SK-N-SH treated with all-trans-retinoic acid at 6 μM for 48 hours (cell line): Measurements from ENCODE around the gene MIPEP.

Source experiments
- ARNTL ChIP-seq: fragments of 450-650 bp; formaldehyde crosslinking; IDR thresholded peaks from 2 replicates; pipeline ENCODE4 v1.5.0; 2020; ENCODE audit warnings: low read depth, mild to moderate bottlenecking, moderate library complexity, borderline replicate concordance
- ISL1 ChIP-seq: fragments of 250-450 bp; sonication (Bioruptor Pico); IDR thresholded peaks from 2 replicates; pipeline ENCODE4 v2.1.2; 2022; ENCODE audit warnings: mild to moderate bottlenecking, moderate library complexity
- RARB ChIP-seq: fragments of 250-450 bp; sonication (Bioruptor Pico); IDR thresholded peaks from 2 replicates; pipeline ENCODE4 v1.8.0; 2021; ENCODE audit warnings: mild to moderate bottlenecking, moderate library complexity
- ZFP3 ChIP-seq: fragments of 250-450 bp; sonication (Bioruptor Pico); IDR thresholded peaks from 2 replicates; pipeline ENCODE4 v1.5.0; 2020; ENCODE audit warnings: mild to moderate bottlenecking, moderate library complexity
- ZNF70 ChIP-seq: fragments of 450-650 bp; formaldehyde crosslinking; IDR thresholded peaks from 2 replicates; pipeline ENCODE4 v1.5.0; 2020; ENCODE audit warnings: mild to moderate bottlenecking, moderate library complexity
- ZNF8 ChIP-seq: fragments of 450-650 bp; formaldehyde crosslinking; IDR thresholded peaks from 2 replicates; pipeline ENCODE4 v1.5.0; 2020; ENCODE audit warnings: mild to moderate bottlenecking, moderate library complexity
- TF ChIP-seq, protein P1 (sequence below): fragments of 250-450 bp; sonication (Bioruptor Pico); IDR thresholded peaks from 2 replicates; pipeline ENCODE4 v1.8.0; 2020; ENCODE audit warnings: mild to moderate bottlenecking, moderate library complexity, borderline replicate concordance
- TF ChIP-seq, protein P2 (sequence below): fragments of 250-450 bp; sonication (Bioruptor Pico); IDR thresholded peaks from 2 replicates; pipeline ENCODE4 v1.5.1; 2020; ENCODE audit warnings: low read depth, mild to moderate bottlenecking, moderate library complexity

DNA sequence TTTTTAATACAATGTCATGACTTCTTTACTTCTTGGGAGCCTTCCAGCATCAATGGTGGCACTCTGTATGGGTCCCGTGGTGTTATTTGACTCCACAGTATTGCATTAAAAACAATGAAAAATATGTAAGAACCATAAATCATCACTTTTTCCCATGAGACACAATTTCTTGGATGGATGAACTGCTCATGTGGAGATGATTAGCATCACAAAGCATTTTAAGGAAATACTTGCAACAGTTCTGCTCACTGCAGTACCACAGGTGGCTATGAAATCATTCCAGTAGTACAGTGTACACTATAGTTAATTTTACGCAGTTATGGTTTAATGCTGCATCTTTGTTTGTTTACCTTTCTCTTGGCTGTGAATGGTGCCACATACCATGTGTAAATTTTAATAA is 45.3 kb upstream of the MIPEP start:
- TF ChIP-seq, protein P1, sequence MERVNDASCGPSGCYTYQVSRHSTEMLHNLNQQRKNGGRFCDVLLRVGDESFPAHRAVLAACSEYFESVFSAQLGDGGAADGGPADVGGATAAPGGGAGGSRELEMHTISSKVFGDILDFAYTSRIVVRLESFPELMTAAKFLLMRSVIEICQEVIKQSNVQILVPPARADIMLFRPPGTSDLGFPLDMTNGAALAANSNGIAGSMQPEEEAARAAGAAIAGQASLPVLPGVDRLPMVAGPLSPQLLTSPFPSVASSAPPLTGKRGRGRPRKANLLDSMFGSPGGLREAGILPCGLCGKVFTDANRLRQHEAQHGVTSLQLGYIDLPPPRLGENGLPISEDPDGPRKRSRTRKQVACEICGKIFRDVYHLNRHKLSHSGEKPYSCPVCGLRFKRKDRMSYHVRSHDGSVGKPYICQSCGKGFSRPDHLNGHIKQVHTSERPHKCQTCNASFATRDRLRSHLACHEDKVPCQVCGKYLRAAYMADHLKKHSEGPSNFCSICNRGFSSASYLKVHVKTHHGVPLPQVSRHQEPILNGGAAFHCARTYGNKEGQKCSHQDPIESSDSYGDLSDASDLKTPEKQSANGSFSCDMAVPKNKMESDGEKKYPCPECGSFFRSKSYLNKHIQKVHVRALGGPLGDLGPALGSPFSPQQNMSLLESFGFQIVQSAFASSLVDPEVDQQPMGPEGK (CRISPR knock-in tag), result no peak
- no peak for TF ChIP-seq ISL1
- no peak for TF ChIP-seq ARNTL (CRISPR knock-in tag)
- no peak for TF ChIP-seq RARB (CRISPR knock-in tag)
- TF ChIP-seq ZFP3 (CRISPR knock-in tag), result no peak
- TF ChIP-seq, protein P2, sequence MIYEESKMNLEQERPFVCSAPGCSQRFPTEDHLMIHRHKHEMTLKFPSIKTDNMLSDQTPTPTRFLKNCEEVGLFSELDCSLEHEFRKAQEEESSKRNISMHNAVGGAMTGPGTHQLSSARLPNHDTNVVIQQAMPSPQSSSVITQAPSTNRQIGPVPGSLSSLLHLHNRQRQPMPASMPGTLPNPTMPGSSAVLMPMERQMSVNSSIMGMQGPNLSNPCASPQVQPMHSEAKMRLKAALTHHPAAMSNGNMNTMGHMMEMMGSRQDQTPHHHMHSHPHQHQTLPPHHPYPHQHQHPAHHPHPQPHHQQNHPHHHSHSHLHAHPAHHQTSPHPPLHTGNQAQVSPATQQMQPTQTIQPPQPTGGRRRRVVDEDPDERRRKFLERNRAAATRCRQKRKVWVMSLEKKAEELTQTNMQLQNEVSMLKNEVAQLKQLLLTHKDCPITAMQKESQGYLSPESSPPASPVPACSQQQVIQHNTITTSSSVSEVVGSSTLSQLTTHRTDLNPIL (CRISPR knock-in tag), result no peak
- TF ChIP-seq ZNF8 (CRISPR knock-in tag), result no peak
- TF ChIP-seq ZNF70 (CRISPR knock-in tag), result no peak
